Left ventricle myocardium inferior (tissue), 1 donor: ENCODE data around the gene TTC39B. TPM values are rescaled to one million over a fixed set of nuclear protein-coding genes. Genes with fewer than 3 reads are reported as not detected.
A peak's percentile ranks its signal among the peaks of the same experiment; 100 is the strongest.

Source experiments
- DNase-seq: peaks from one replicate; pipeline ENCODE4 v3.0.0-alpha.2; 2020
- H3K27ac ChIP-seq: fragments of 200-600 bp; replicated peaks from 2 replicates; pipeline ENCODE4 v1.8.0; 2021
- H3K27me3 ChIP-seq: fragments of 200-600 bp; 2 replicates; pipeline ENCODE4 v1.8.0; 2021; ENCODE audit warnings: low read depth
- H3K36me3 ChIP-seq: fragments of 200-600 bp; 2 replicates; pipeline ENCODE4 v1.8.0; 2021
- H3K4me1 ChIP-seq: fragments of 200-600 bp; 2 replicates; pipeline ENCODE4 v1.8.0; 2021
- H3K4me3 ChIP-seq: fragments of 200-600 bp; 2 replicates; pipeline ENCODE4 v1.8.0; 2021; ENCODE audit warnings: mild to moderate bottlenecking, moderate library complexity
- H3K9me3 ChIP-seq: fragments of 200-600 bp; replicated peaks from 2 replicates; pipeline ENCODE4 v1.8.0; 2021
- CTCF ChIP-seq: fragments of 200-600 bp; IDR thresholded peaks from 2 replicates; pipeline ENCODE4 v1.8.0; 2021; ENCODE audit warnings: antibody characterized with exemption, mild to moderate bottlenecking, borderline replicate concordance
- intact Hi-C: fragments of 100-400 bp; cut with micrococcal nuclease; formaldehyde crosslinking; loops from one replicate; pipeline ENCODE4 v1.11.0; 2022
- total RNA-seq: library from RNA; stranded (reverse); fragmentation: NEBNext Ultra II Directional; extraction: Animal tissue kit (Norgen Biotek cat#: 25700); gene quantifications from one replicate; pipeline ENCODE4 v1.2.1, GENCODE V29; 2021
- donor health status: DM: no; HTN: yes; CAD: no; lungs with severe emphysema.

TTC39B gene
- total RNA-seq, 1 donor from 2014 or later, result 1.6 TPM

- H3K36me3 ChIP-seq, result no peaks in the 10 kb centered on the region
- TF ChIP-seq CTCF, result no peak
Measured at GRCh38 chr9:15160673-15161072, 146.3 kb downstream of the TTC39B start.

GRCh38 chr9:15158064-15158463, 149.0 kb downstream of the TTC39B start:
- intact Hi-C loops, result no loop called here
- TF ChIP-seq CTCF, result no peak

More at GRCh38 chr9:15160673-15161072, 146.3 kb downstream of the TTC39B start:
- intact Hi-C loops, result no loop called here
- Histone ChIP-seq H3K27me3 (no peaks in the 10 kb centered on the region), H3K27ac (no peak overlapping the region), H3K9me3 (no peaks in the 10 kb centered on the region), H3K4me3 (no peak overlapping the region), H3K4me1 (peaks cover 26% of the 10 kb centered on the region)
- DNase-seq, result no peak

GRCh38 chr9:15157381-15157780, 149.6 kb downstream of the TTC39B start:
- Histone ChIP-seq H3K4me1 (peaks cover 45% of the 10 kb centered on the region), H3K36me3 (no peaks in the 10 kb centered on the region), H3K27ac (peak overlapping the region; percentile 82), H3K4me3 (no peak overlapping the region), H3K9me3 (no peaks in the 10 kb centered on the region), H3K27me3 (no peaks in the 10 kb centered on the region)
- intact Hi-C loops, result no loop called here
- no peak for TF ChIP-seq CTCF
- DNase-seq, result no peak

More at GRCh38 chr9:15158064-15158463, 149.0 kb downstream of the TTC39B start:
- Histone ChIP-seq H3K4me1 (peaks cover 45% of the 10 kb centered on the region), H3K4me3 (no peak overlapping the region), H3K36me3 (no peaks in the 10 kb centered on the region), H3K27me3 (no peaks in the 10 kb centered on the region), H3K27ac (no peak overlapping the region), H3K9me3 (no peaks in the 10 kb centered on the region)
- no peak for DNase-seq

- intact Hi-C loops, result no loop called here
- Histone ChIP-seq H3K4me1 (peaks cover 45% of the 10 kb centered on the region), H3K4me3 (no peak overlapping the region), H3K36me3 (no peaks in the 10 kb centered on the region), H3K27ac (peak overlapping the region; percentile 82), H3K27me3 (no peaks in the 10 kb centered on the region), H3K9me3 (no peaks in the 10 kb centered on the region)
- no peak for DNase-seq
- TF ChIP-seq CTCF, result no peak
Measured at GRCh38 chr9:15156241-15156640, 150.8 kb downstream of the TTC39B start.

GRCh38 chr9:15155826-15156225, 151.2 kb downstream of the TTC39B start:
- Histone ChIP-seq H3K36me3 (no peaks in the 10 kb centered on the region), H3K4me3 (no peak overlapping the region), H3K9me3 (no peaks in the 10 kb centered on the region), H3K27ac (peak overlapping the region; percentile 82), H3K27me3 (no peaks in the 10 kb centered on the region), H3K4me1 (peaks cover 45% of the 10 kb centered on the region)
- no peak for TF ChIP-seq CTCF
- DNase-seq, result no peak
- intact Hi-C loops, result no loop called here

GRCh38 chr9:15155323-15155722, 151.7 kb downstream of the TTC39B start:
- Histone ChIP-seq H3K27ac (peak overlapping the region; percentile 82), H3K27me3 (no peaks in the 10 kb centered on the region), H3K9me3 (no peaks in the 10 kb centered on the region), H3K4me1 (peaks cover 45% of the 10 kb centered on the region), H3K4me3 (no peak overlapping the region), H3K36me3 (no peaks in the 10 kb centered on the region)
- no peak for DNase-seq
- intact Hi-C loops, result no loop called here
- no peak for TF ChIP-seq CTCF
